GM19043 (cell line): ENCODE measurements around the gene CCNY.
A peak's percentile ranks its signal among the peaks of the same experiment; 100 is the strongest.
"Not testable (repeated sequence)": the region's sequence is repeated elsewhere in the genome, so short reads cannot be mapped to it uniquely, and the experiment has no call there.

ENCODE experiments used
- ATAC-seq: cut with Tn5 transposase; IDR thresholded peaks from one replicate; pipeline ENCODE4 v1.9.1; 2021; ENCODE audit warnings: low read depth; ENCODE audit not compliant: unreplicated experiment

CCNY gene

GRCh38 chr10:35506741-35507140, 170.4 kb downstream of the CCNY start:
- ATAC-seq = no peak

GRCh38 chr10:35507519-35508109, 171.3 kb downstream of the CCNY start:
- no peak for ATAC-seq

- no peak for ATAC-seq
Measured at GRCh38 chr10:35508647-35509046, 172.3 kb downstream of the CCNY start.

GRCh38 chr10:35510891-35511290, 174.6 kb downstream of the CCNY start:
- no peak for ATAC-seq

- ATAC-seq = no peak
Measured at GRCh38 chr10:35511647-35512046, 175.3 kb downstream of the CCNY start.

GRCh38 chr10:35516102-35516670, 179.9 kb downstream of the CCNY start:
- no peak for ATAC-seq

- ATAC-seq = no peak
Measured at GRCh38 chr10:35517431-35518181, 181.3 kb downstream of the CCNY start.

GRCh38 chr10:35518187-35518586, 181.9 kb downstream of the CCNY start:
- not testable (repeated sequence) for ATAC-seq

GRCh38 chr10:35520996-35521395, 184.7 kb downstream of the CCNY start:
- ATAC-seq = no peak

- peak; percentile 68 for ATAC-seq
Measured at GRCh38 chr10:35523670-35524225, 187.4 kb downstream of the CCNY start.

- ATAC-seq = no peak
Measured at GRCh38 chr10:35526746-35527145, 190.4 kb downstream of the CCNY start.

GRCh38 chr10:35532141-35532540, 195.8 kb downstream of the CCNY start:
- ATAC-seq = no peak

GRCh38 chr10:35533565-35533964, 197.3 kb downstream of the CCNY start:
- no peak for ATAC-seq

GRCh38 chr10:35535136-35535535, 198.8 kb downstream of the CCNY start:
- no peak for ATAC-seq

- ATAC-seq = no peak
Measured at GRCh38 chr10:35536789-35537188, 200.5 kb downstream of the CCNY start.

GRCh38 chr10:35537925-35538324, 201.6 kb downstream of the CCNY start:
- not testable (repeated sequence) for ATAC-seq

GRCh38 chr10:35540296-35541164, 204.2 kb downstream of the CCNY start:
- no peak for ATAC-seq

- ATAC-seq = no peak
Measured at GRCh38 chr10:35541720-35542119, 205.4 kb downstream of the CCNY start.

GRCh38 chr10:35542303-35542702, 206.0 kb downstream of the CCNY start:
- ATAC-seq = no peak

- no peak for ATAC-seq
Measured at GRCh38 chr10:35545079-35545657, 208.9 kb downstream of the CCNY start.
